Measurements from ENCODE around the gene LHFPL3. TPM values are rescaled to one million over a fixed set of nuclear protein-coding genes. Genes with fewer than 3 reads are reported as not detected.

The LHFPL3 gene
- total RNA-seq, 1 experiment from 2014 or later = not detected

- H2BK15ac ChIP-seq (ENCODE audit: low read depth, low read length) = no peak overlapping the region
- H3K9me3 Mint-ChIP-seq = peaks cover 0 to 13% of the 10 kb centered on the region in 2 experiments; a peak in 2 of 5 replicates
- no peaks in the 10 kb centered on the region for H4K20me1 ChIP-seq (ENCODE audit: control insufficient read depth, insufficient read depth, insufficient read length)
- no peak overlapping the region for H2BK12ac ChIP-seq (ENCODE audit: insufficient read length, low read depth, low read length)
- no peaks in the 10 kb centered on the region for H3K27me3 ChIP-seq (ENCODE audit: insufficient read depth, low read length)
- H2BK20ac ChIP-seq (ENCODE audit: low read depth, low read length, poor library complexity, severe bottlenecking) = no peak overlapping the region
- H3K9ac ChIP-seq (ENCODE audit: extremely low read depth, insufficient read length, low read length) = no peak overlapping the region
- H3K4me3 Mint-ChIP-seq = no peak overlapping the region; a peak in 1 of 5 replicates
- no peak overlapping the region for H3K56ac ChIP-seq (ENCODE audit: insufficient read length, low read depth, low read length)
- no peak overlapping the region for H3K14ac ChIP-seq (ENCODE audit: insufficient read depth, low read length)
- H3K4me2 ChIP-seq (ENCODE audit: insufficient read depth, insufficient read length, low read length) = no peak overlapping the region
- H3K79me1 ChIP-seq (ENCODE audit: insufficient read depth, low read depth, low read length, poor library complexity, severe bottlenecking) = no peaks in the 10 kb centered on the region
- H3K9me3 ChIP-seq (ENCODE audit: control insufficient read depth, low read depth, low read length) = no peaks in the 10 kb centered on the region
- H4K5ac ChIP-seq (ENCODE audit: insufficient read length, low read depth, low read length) = no peak overlapping the region
- H3K27me3 Mint-ChIP-seq (ENCODE audit: low read depth) = 0 out of 2 replicates have a peak, but pooled peaks cover 2% of the 10 kb centered on the region
- no peaks in the 10 kb centered on the region for H3K36me3 Mint-ChIP-seq (ENCODE audit: insufficient read depth in 1 of 3, low read depth in 3 of 3)
- 100% methylated on average over 3 of the region's 9 CpGs for WGBS (ENCODE audit: extremely low coverage, insufficient read length, low lambda C conversion rate)
- H2AFZ ChIP-seq (ENCODE audit: low read length) = no peak overlapping the region
- H3K23me2 ChIP-seq (ENCODE audit: insufficient read length, low read depth, low read length, poor library complexity, severe bottlenecking) = no peaks in the 10 kb centered on the region
- H3K4ac ChIP-seq (ENCODE audit: low read depth, low read length) = no peak overlapping the region
- H2BK120ac ChIP-seq (ENCODE audit: low read depth, low read length, poor library complexity, severe bottlenecking) = no peak overlapping the region
- H2BK5ac ChIP-seq (ENCODE audit: insufficient read length, low read length) = no peak overlapping the region
- H4K91ac ChIP-seq (ENCODE audit: insufficient read length, low read depth, low read length) = no peak overlapping the region
- no peak overlapping the region for H3K23ac ChIP-seq (ENCODE audit: insufficient read length, low read depth, low read length)
- H3K79me2 ChIP-seq (ENCODE audit: insufficient read depth, low read length) = no peaks in the 10 kb centered on the region
- H3K27ac ChIP-seq (ENCODE audit: insufficient read length, low read depth, low read length) = no peak overlapping the region
- peak overlapping the region in 1 of 3 experiments; percentile 91; a peak in 1 of 7 replicates for H3K27ac Mint-ChIP-seq
- DNase-seq = no peak
- no peak overlapping the region for H4K8ac ChIP-seq (replicated peaks; ENCODE audit: insufficient read length, low read depth, low read length)
- no peak overlapping the region for H2AK5ac ChIP-seq (ENCODE audit: insufficient read length, low read length)
- peaks cover 20 to 32% of the 10 kb centered on the region in 2 experiments for H3K4me1 Mint-ChIP-seq
- no peak for TF ChIP-seq CTCF (conservative IDR thresholded peaks at IDR 0.05)
- H3T11ph ChIP-seq (ENCODE audit: low read length) = no peak overlapping the region
- H3K4me1 ChIP-seq (ENCODE audit: insufficient read depth, low read length) = no peaks in the 10 kb centered on the region; the same call in 1 of the 2 replicates
- H3K18ac ChIP-seq (ENCODE audit: insufficient read length, low read depth, low read length) = no peak overlapping the region
Measured at GRCh38 chr7:104933022-104933421, 604.6 kb downstream of the LHFPL3 start.
